ENCODE measurements around the gene DRICH1.
"Not testable (repeated sequence)": the region's sequence is repeated elsewhere in the genome, so short reads cannot be mapped to it uniquely, and the experiment has no call there.

Gene DRICH1

GRCh38 chr22:23575601-23576000 lies 56.5 kb downstream of the DRICH1 start:
- H3K4me2 ChIP-seq (ENCODE audit: low read depth, low read length, poor library complexity, severe bottlenecking), result no peak overlapping the region

GRCh38 chr22:23574877-23575276 lies 57.2 kb downstream of the DRICH1 start:
- Histone ChIP-seq H3K27ac (ENCODE audit: low read depth, low read length) (no peak overlapping the region), H3K36me3 (ENCODE audit: low read length) (no peaks in the 10 kb centered on the region), H2AFZ (ENCODE audit: low read depth, low read length, severe bottlenecking) (no peak overlapping the region), H4K20me1 (ENCODE audit: low read depth, low read length) (no peaks in the 10 kb centered on the region), H3F3A (ENCODE audit: insufficient read depth) (no peaks in the 10 kb centered on the region), H3K79me2 (ENCODE audit: insufficient read depth, low read length) (no peaks in the 10 kb centered on the region), H3K9ac (ENCODE audit: low read length) (no peak overlapping the region), H3K9me2 (replicated peaks; ENCODE audit: insufficient read depth, low read length) (no peaks in the 10 kb centered on the region), H3K27me3 (ENCODE audit: low read length) (no peaks in the 10 kb centered on the region), H3K4me2 (ENCODE audit: low read depth, low read length, poor library complexity, severe bottlenecking) (no peak overlapping the region), H3K4me3 (ENCODE audit: insufficient read depth, low read length, poor library complexity, severe bottlenecking) (no peak overlapping the region), H3K9me3 (ENCODE audit: insufficient read depth, low read length) (no peaks in the 10 kb centered on the region)
- TF ChIP-seq CTCF (IDR thresholded peaks at IDR 0.05; ENCODE audit: insufficient read depth, low read length, poor library complexity, severe bottlenecking) (no peak), EZH2phosphoT487 (conservative IDR thresholded peaks at IDR 0.05; ENCODE audit: low read length) (no peak)

More at GRCh38 chr22:23575601-23576000, 56.5 kb downstream of the DRICH1 start:
- Histone ChIP-seq H3K79me2 (ENCODE audit: insufficient read depth, low read length) (no peaks in the 10 kb centered on the region), H3K9me3 (ENCODE audit: insufficient read depth, low read length) (no peaks in the 10 kb centered on the region), H3K27me3 (ENCODE audit: low read length) (no peaks in the 10 kb centered on the region), H4K20me1 (ENCODE audit: low read depth, low read length) (no peaks in the 10 kb centered on the region), H2AFZ (ENCODE audit: low read depth, low read length, severe bottlenecking) (no peak overlapping the region), H3K9me2 (replicated peaks; ENCODE audit: insufficient read depth, low read length) (no peaks in the 10 kb centered on the region), H3K36me3 (ENCODE audit: low read length) (no peaks in the 10 kb centered on the region), H3K9ac (ENCODE audit: low read length) (no peak overlapping the region), H3K27ac (ENCODE audit: low read depth, low read length) (no peak overlapping the region), H3F3A (ENCODE audit: insufficient read depth) (no peaks in the 10 kb centered on the region), H3K4me3 (ENCODE audit: insufficient read depth, low read length, poor library complexity, severe bottlenecking) (no peak overlapping the region)
- no peak for TF ChIP-seq CTCF (IDR thresholded peaks at IDR 0.05; ENCODE audit: insufficient read depth, low read length, poor library complexity, severe bottlenecking)
- no peak for TF ChIP-seq EZH2phosphoT487 (conservative IDR thresholded peaks at IDR 0.05; ENCODE audit: low read length)

- no peaks in the 10 kb centered on the region for H3K27me3 ChIP-seq (ENCODE audit: low read length)
- no peaks in the 10 kb centered on the region for H3F3A ChIP-seq (ENCODE audit: insufficient read depth)
- H3K9me3 ChIP-seq (ENCODE audit: insufficient read depth, low read length), result no peaks in the 10 kb centered on the region
- no peak overlapping the region for H3K4me3 ChIP-seq (ENCODE audit: insufficient read depth, low read length, poor library complexity, severe bottlenecking)
- H2AFZ ChIP-seq (ENCODE audit: low read depth, low read length, severe bottlenecking), result no peak overlapping the region
- H3K36me3 ChIP-seq (ENCODE audit: low read length), result no peaks in the 10 kb centered on the region
- TF ChIP-seq CTCF (IDR thresholded peaks at IDR 0.05; ENCODE audit: insufficient read depth, low read length, poor library complexity, severe bottlenecking), result no peak
- no peak for TF ChIP-seq EZH2phosphoT487 (conservative IDR thresholded peaks at IDR 0.05; ENCODE audit: low read length)
- no peaks in the 10 kb centered on the region for H4K20me1 ChIP-seq (ENCODE audit: low read depth, low read length)
- H3K27ac ChIP-seq (ENCODE audit: low read depth, low read length), result no peak overlapping the region
- no peaks in the 10 kb centered on the region for H3K79me2 ChIP-seq (ENCODE audit: insufficient read depth, low read length)
- no peak overlapping the region for H3K9ac ChIP-seq (ENCODE audit: low read length)
- no peaks in the 10 kb centered on the region for H3K9me2 ChIP-seq (replicated peaks; ENCODE audit: insufficient read depth, low read length)
- H3K4me2 ChIP-seq (ENCODE audit: low read depth, low read length, poor library complexity, severe bottlenecking), result no peak overlapping the region
These were observed 57.7 kb downstream of the DRICH1 start for GRCh38 chr22:23574371-23574811.

GRCh38 chr22:23573701-23574235 lies 58.4 kb downstream of the DRICH1 start:
- H3K9ac ChIP-seq (ENCODE audit: low read length); H3K36me3 ChIP-seq (ENCODE audit: low read length); H4K20me1 ChIP-seq (ENCODE audit: low read depth, low read length); H3K79me2 ChIP-seq (ENCODE audit: insufficient read depth, low read length); H3K27ac ChIP-seq (ENCODE audit: low read depth, low read length); H3K27me3 ChIP-seq (ENCODE audit: low read length); H3K4me2 ChIP-seq (ENCODE audit: low read depth, low read length, poor library complexity, severe bottlenecking); H3K9me3 ChIP-seq (ENCODE audit: insufficient read depth, low read length); H3F3A ChIP-seq (ENCODE audit: insufficient read depth); H3K9me2 ChIP-seq (replicated peaks; ENCODE audit: insufficient read depth, low read length); H3K4me3 ChIP-seq (ENCODE audit: insufficient read depth, low read length, poor library complexity, severe bottlenecking); H2AFZ ChIP-seq (ENCODE audit: low read depth, low read length, severe bottlenecking): not testable (repeated sequence)

GRCh38 chr22:23573106-23573505 lies 59.0 kb downstream of the DRICH1 start:
- H3K9me2 ChIP-seq (replicated peaks; ENCODE audit: insufficient read depth, low read length); H3K27ac ChIP-seq (ENCODE audit: low read depth, low read length); H3F3A ChIP-seq (ENCODE audit: insufficient read depth); H4K20me1 ChIP-seq (ENCODE audit: low read depth, low read length); H3K9ac ChIP-seq (ENCODE audit: low read length); H3K36me3 ChIP-seq (ENCODE audit: low read length); H2AFZ ChIP-seq (ENCODE audit: low read depth, low read length, severe bottlenecking); H3K27me3 ChIP-seq (ENCODE audit: low read length); H3K79me2 ChIP-seq (ENCODE audit: insufficient read depth, low read length); H3K9me3 ChIP-seq (ENCODE audit: insufficient read depth, low read length); H3K4me2 ChIP-seq (ENCODE audit: low read depth, low read length, poor library complexity, severe bottlenecking); H3K4me3 ChIP-seq (ENCODE audit: insufficient read depth, low read length, poor library complexity, severe bottlenecking): not testable (repeated sequence)
